Mammary epithelial cell (primary cell): Measurements from ENCODE around the gene EEFSEC.

Experiments
- EZH2 ChIP-seq: IDR thresholded peaks from 2 replicates; pipeline ENCODE4 v1.6.1; 2012; ENCODE audit warnings: low read length, inconsistent platforms, borderline replicate concordance
- TF ChIP-seq, protein P1 (sequence below), 2 donors: IDR thresholded peaks in 1 of 2; conservative IDR thresholded peaks in 1 of 2; 2 replicates each; pipeline ENCODE4 v1.5.1; 2011 to 2012; ENCODE audit warnings: inconsistent platforms in 2 of 2, low read length in 2 of 2, mild to moderate bottlenecking in 2 of 2, control low read depth in 1 of 2, low read depth in 1 of 2; ENCODE audit not compliant: insufficient read depth in 1 of 2; ENCODE audit errors: extremely low read depth in 1 of 2

- TF ChIP-seq, protein P1, sequence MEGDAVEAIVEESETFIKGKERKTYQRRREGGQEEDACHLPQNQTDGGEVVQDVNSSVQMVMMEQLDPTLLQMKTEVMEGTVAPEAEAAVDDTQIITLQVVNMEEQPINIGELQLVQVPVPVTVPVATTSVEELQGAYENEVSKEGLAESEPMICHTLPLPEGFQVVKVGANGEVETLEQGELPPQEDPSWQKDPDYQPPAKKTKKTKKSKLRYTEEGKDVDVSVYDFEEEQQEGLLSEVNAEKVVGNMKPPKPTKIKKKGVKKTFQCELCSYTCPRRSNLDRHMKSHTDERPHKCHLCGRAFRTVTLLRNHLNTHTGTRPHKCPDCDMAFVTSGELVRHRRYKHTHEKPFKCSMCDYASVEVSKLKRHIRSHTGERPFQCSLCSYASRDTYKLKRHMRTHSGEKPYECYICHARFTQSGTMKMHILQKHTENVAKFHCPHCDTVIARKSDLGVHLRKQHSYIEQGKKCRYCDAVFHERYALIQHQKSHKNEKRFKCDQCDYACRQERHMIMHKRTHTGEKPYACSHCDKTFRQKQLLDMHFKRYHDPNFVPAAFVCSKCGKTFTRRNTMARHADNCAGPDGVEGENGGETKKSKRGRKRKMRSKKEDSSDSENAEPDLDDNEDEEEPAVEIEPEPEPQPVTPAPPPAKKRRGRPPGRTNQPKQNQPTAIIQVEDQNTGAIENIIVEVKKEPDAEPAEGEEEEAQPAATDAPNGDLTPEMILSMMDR (conservative IDR thresholded peaks at IDR 0.05 in 1 of 2, IDR thresholded peaks at IDR 0.05 in 1 of 2; ENCODE audit: extremely low read depth in 1 of 2, insufficient read depth in 1 of 2, low read depth in 1 of 2, low read length in 2 of 2), result no peak
- no peak for TF ChIP-seq EZH2
Observed at GRCh38 chr3:128273841-128274573, 120.7 kb downstream of the EEFSEC start.
